ENCODE measurements around the gene TSEN2.

DNA sequence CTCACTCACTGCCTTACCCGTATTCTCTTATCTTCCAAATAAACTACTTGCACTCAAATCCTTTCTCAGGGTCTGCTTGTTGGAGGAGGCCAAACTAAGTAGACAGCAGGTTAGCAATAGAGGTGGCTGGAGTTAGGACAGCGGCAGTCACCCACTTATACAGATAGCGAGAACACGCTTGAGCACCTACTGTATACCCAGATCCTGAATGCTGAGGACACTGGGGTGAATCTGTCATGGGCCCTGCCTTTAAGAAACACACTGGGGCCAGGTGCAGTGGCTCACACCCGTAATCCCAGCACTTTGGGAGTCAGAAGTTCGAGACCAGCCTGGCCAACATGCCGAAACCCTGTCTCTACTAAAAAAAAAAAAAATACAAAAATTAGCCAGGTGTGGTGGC lies 38.0 kb upstream of the TSEN2 start:
- TF ChIP-seq, protein P1, sequence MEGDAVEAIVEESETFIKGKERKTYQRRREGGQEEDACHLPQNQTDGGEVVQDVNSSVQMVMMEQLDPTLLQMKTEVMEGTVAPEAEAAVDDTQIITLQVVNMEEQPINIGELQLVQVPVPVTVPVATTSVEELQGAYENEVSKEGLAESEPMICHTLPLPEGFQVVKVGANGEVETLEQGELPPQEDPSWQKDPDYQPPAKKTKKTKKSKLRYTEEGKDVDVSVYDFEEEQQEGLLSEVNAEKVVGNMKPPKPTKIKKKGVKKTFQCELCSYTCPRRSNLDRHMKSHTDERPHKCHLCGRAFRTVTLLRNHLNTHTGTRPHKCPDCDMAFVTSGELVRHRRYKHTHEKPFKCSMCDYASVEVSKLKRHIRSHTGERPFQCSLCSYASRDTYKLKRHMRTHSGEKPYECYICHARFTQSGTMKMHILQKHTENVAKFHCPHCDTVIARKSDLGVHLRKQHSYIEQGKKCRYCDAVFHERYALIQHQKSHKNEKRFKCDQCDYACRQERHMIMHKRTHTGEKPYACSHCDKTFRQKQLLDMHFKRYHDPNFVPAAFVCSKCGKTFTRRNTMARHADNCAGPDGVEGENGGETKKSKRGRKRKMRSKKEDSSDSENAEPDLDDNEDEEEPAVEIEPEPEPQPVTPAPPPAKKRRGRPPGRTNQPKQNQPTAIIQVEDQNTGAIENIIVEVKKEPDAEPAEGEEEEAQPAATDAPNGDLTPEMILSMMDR (IDR thresholded peaks at IDR 0.05): no peak
- no peak for TF ChIP-seq POLR2A (IDR thresholded peaks at IDR 0.05)
